Endothelial cell of umbilical vein (primary cell): ENCODE results near the gene CD226. TPM values are rescaled to one million over a fixed set of nuclear protein-coding genes. Genes with fewer than 3 reads are reported as not detected.

Source experiments
- BruUV-seq: library from RNA; stranded (reverse); fragments of 400-500 nt; replicated peaks from 2 replicates; lab custom pipeline; 2021; lab: Mats Ljungman, UMichigan
- CTCF ChIA-PET: fragments of 300-600, 350-600 bp; sonication (Branson Sonifier 250); formaldehyde crosslinking; loops from one replicate; lab custom pipeline; 2021; ENCODE audit warnings: antibody characterized with exemption, inconsistent platforms; lab: Charles Lee
- POLR2A ChIA-PET: fragments of 300-600, 350-600 bp; sonication (Branson Sonifier 250); formaldehyde crosslinking; loops from one replicate; lab custom pipeline; 2021; ENCODE audit warnings: antibody characterized with exemption, inconsistent platforms; lab: Charles Lee
- DNase-seq: peaks from one replicate; pipeline ENCODE4 v3.0.0-alpha.2; 2011; ENCODE audit warnings: low read depth, low spot score
- FAIRE-seq: peaks from 2 replicates; lab custom pipeline; 2011; peaks lifted over from hg19 to GRCh38; lab: Jason Lieb, UNC
- H2AFZ ChIP-seq: 2 replicates; pipeline ENCODE4 v1.6.0; 2012; ENCODE audit warnings: low read depth, low read length, control low read depth, inconsistent platforms
- H3K27ac ChIP-seq: 2 replicates; pipeline ENCODE4 v1.5.1; 2011; ENCODE audit warnings: low read depth, mild to moderate bottlenecking, control low read depth, low read length, moderate library complexity; ENCODE audit not compliant: insufficient read depth
- H3K27me3 ChIP-seq, 2 experiments: 2 replicates each; pipeline versions ENCODE4 v1.6.0 to v1.6.1; 2011; ENCODE audit warnings: low read length in 2 of 2, mixed read lengths in 1 of 2; ENCODE audit not compliant: control insufficient read depth in 2 of 2, insufficient read depth in 2 of 2
- H3K36me3 ChIP-seq, 2 experiments: 2 replicates in 1 of 2; 3 replicates in 1 of 2; pipeline ENCODE4 v1.5.1; 2011; ENCODE audit warnings: low read length in 2 of 2, mild to moderate bottlenecking in 1 of 2, moderate library complexity in 1 of 2; ENCODE audit not compliant: control insufficient read depth in 2 of 2, insufficient read depth in 2 of 2; ENCODE audit errors: extremely low read depth in 1 of 2
- H3K4me1 ChIP-seq: 3 replicates; pipeline ENCODE4 v1.5.1; 2011; ENCODE audit warnings: mild to moderate bottlenecking, low read length; ENCODE audit not compliant: control insufficient read depth, insufficient read depth; ENCODE audit errors: extremely low read depth
- H3K4me2 ChIP-seq: 2 replicates; pipeline ENCODE4 v1.6.1; 2011; ENCODE audit warnings: low read length, control low read depth, mixed read lengths; ENCODE audit not compliant: insufficient read depth
- H3K4me3 ChIP-seq, 3 experiments: fragments of 200-600 bp in 1 of 3; sonication (generic), shearing (Covaris generic) in 1 of 3; replicated peaks in 1 of 3; 2 replicates each; pipeline ENCODE4 v1.5.1; 2011 to 2016; ENCODE audit warnings: control low read depth in 3 of 3, low read length in 3 of 3, mild to moderate bottlenecking in 2 of 3, inconsistent platforms in 1 of 3, low read depth in 1 of 3, moderate library complexity in 1 of 3; ENCODE audit not compliant: insufficient read depth in 1 of 3
- H3K79me2 ChIP-seq: 2 replicates; pipeline ENCODE4 v1.6.0; 2012; ENCODE audit warnings: low read length, inconsistent platforms; ENCODE audit not compliant: control insufficient read depth, insufficient read depth
- H3K9ac ChIP-seq: replicated peaks from 2 replicates; pipeline ENCODE3; 2011; ENCODE audit warnings: low read length, control low read depth; ENCODE audit not compliant: insufficient read depth; ENCODE audit errors: extremely low read depth
- H3K9me1 ChIP-seq: replicated peaks from 3 replicates; pipeline ENCODE4 v1.6.0; 2011; ENCODE audit warnings: mild to moderate bottlenecking, low read length; ENCODE audit not compliant: control insufficient read depth, insufficient read depth; ENCODE audit errors: extremely low read depth
- H3K9me3 ChIP-seq: replicated peaks from 2 replicates; pipeline ENCODE4 v1.5.1; 2012; ENCODE audit warnings: low read length, inconsistent platforms; ENCODE audit not compliant: control insufficient read depth, insufficient read depth
- H4K20me1 ChIP-seq: replicated peaks from 2 replicates; pipeline ENCODE3; 2011; ENCODE audit warnings: mild to moderate bottlenecking, low read length; ENCODE audit not compliant: control insufficient read depth, insufficient read depth; ENCODE audit errors: extremely low read depth
- EZH2 ChIP-seq: IDR thresholded peaks from 2 replicates; pipeline ENCODE4 v1.6.1; 2012; ENCODE audit warnings: borderline replicate concordance, low read depth, mild to moderate bottlenecking, moderate library complexity, low read length, inconsistent platforms; ENCODE audit not compliant: severe bottlenecking
- GATA2 ChIP-seq: IDR thresholded peaks from 2 replicates; pipeline ENCODE4 v1.7.0; 2011; ENCODE audit warnings: low read depth, mild to moderate bottlenecking, moderate library complexity, mixed read lengths, low read length; ENCODE audit not compliant: insufficient read length, insufficient read depth
- JUN ChIP-seq: IDR thresholded peaks from 2 replicates; pipeline ENCODE4 v1.6.1; 2011; ENCODE audit warnings: borderline replicate concordance, low read depth; ENCODE audit not compliant: insufficient read length, insufficient read depth
- POLR2AphosphoS5 ChIP-seq: IDR thresholded peaks from 2 replicates; pipeline ENCODE4 v1.6.1; 2012; ENCODE audit warnings: low read depth, mild to moderate bottlenecking, control low read depth, low read length, moderate library complexity; ENCODE audit not compliant: insufficient read depth
- dilution Hi-C: fragments of 300-500 bp; cut with MboI; formaldehyde crosslinking; loops from one replicate; pipeline ENCODE4 v1.15.0; 2019; ENCODE audit warnings: low sequenced_read_pairs; ENCODE audit not compliant: extremely low pct_ligation_motif_present
- intact Hi-C: fragments of 100-400 bp; cut with micrococcal nuclease; formaldehyde crosslinking; loops from one replicate; pipeline ENCODE4 v1.10.0; 2022
- polyA plus RNA-seq, 4 experiments: library from polyadenylated mRNA; depleted of rRNA in 3 of 4; stranded (reverse) in 3 of 4; unstranded in 1 of 4; fragments of >200 nt; gene quantifications; 2 replicates each; pipeline versions ENCODE4 v1.2.1 to v1.2.3, GENCODE V29; 2011 to 2012; ENCODE audit warnings: missing spikeins in 1 of 4
- total RNA-seq: library from RNA; stranded (reverse); gene quantifications from 2 replicates; pipeline ENCODE4 v1.2.3, GENCODE V29; 2021
- TF ChIP-seq, protein P1 (sequence below), 2 donors: IDR thresholded peaks; 1 replicate in 1 of 2; 2 replicates in 1 of 2; pipeline ENCODE4 v1.5.1; 2011; ENCODE audit warnings: low read length in 2 of 2, mild to moderate bottlenecking in 2 of 2, moderate library complexity in 2 of 2, control low read depth in 1 of 2, inconsistent platforms in 1 of 2, low read depth in 1 of 2; ENCODE audit not compliant: insufficient read depth in 1 of 2; ENCODE audit errors: extremely low read depth in 1 of 2
- TF ChIP-seq, protein P2 (sequence below): IDR thresholded peaks from 2 replicates; pipeline ENCODE4 v1.6.1; 2011; ENCODE audit not compliant: insufficient read depth, insufficient read length

Gene CD226
- total and polyA plus RNA-seq, 2 donors (not counting 3 experiments of a cell fraction or from before 2014, with no cell fraction given): 0.20 TPM; not detected in 1

DNA sequence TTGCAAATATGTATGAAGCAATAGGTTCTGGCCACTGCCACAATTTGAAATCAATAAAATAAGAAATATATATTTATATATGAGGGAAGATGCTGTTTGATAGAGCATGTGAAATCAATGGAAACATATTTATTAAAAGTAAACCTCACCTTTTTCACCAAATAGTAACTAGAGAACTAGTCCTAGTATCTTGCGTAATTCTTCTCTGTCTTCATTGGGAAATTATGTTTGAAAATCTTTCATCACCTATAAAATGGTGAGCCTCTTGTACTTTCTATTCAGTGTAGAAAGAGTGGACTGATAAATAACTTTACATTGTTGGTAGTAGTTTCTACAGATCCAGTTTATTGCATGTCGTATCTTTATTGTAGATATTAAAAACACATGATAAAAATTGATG is 103.0 kb downstream of the CD226 start:
- Histone ChIP-seq H4K20me1 (no peaks in the 10 kb centered on the region), H3K9ac (no peak overlapping the region), H3K4me1 (no peaks in the 10 kb centered on the region), H3K79me2 (no peaks in the 10 kb centered on the region), H2AFZ (no peak overlapping the region), H3K27ac (no peak overlapping the region), H3K9me1 (no peaks in the 10 kb centered on the region), H3K27me3 (no peaks in the 10 kb centered on the region), H3K4me3 (no peak overlapping the region), H3K36me3 (no peaks in the 10 kb centered on the region), H3K9me3 (no peaks in the 10 kb centered on the region), H3K4me2 (no peak overlapping the region)
- ChIA-PET CTCF (no interaction called here), POLR2A (no interaction called here)
- no peak for DNase-seq
- FAIRE-seq: no peak
- TF ChIP-seq, protein P1, sequence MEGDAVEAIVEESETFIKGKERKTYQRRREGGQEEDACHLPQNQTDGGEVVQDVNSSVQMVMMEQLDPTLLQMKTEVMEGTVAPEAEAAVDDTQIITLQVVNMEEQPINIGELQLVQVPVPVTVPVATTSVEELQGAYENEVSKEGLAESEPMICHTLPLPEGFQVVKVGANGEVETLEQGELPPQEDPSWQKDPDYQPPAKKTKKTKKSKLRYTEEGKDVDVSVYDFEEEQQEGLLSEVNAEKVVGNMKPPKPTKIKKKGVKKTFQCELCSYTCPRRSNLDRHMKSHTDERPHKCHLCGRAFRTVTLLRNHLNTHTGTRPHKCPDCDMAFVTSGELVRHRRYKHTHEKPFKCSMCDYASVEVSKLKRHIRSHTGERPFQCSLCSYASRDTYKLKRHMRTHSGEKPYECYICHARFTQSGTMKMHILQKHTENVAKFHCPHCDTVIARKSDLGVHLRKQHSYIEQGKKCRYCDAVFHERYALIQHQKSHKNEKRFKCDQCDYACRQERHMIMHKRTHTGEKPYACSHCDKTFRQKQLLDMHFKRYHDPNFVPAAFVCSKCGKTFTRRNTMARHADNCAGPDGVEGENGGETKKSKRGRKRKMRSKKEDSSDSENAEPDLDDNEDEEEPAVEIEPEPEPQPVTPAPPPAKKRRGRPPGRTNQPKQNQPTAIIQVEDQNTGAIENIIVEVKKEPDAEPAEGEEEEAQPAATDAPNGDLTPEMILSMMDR (IDR thresholded peaks at IDR 0.05; ENCODE audit: extremely low read depth in 1 of 2, insufficient read depth in 1 of 2, low read depth in 1 of 2, low read length in 2 of 2): no peak
- TF ChIP-seq POLR2AphosphoS5 (no peak), JUN (no peak), EZH2 (no peak)
- TF ChIP-seq, protein P2, sequence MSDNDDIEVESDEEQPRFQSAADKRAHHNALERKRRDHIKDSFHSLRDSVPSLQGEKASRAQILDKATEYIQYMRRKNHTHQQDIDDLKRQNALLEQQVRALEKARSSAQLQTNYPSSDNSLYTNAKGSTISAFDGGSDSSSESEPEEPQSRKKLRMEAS: no peak
- dilution Hi-C loops: no loop called here
- intact Hi-C loops: no loop called here
- BruUV-seq: no TSS peak

- FAIRE-seq (no peak), DNase-seq (no peak)
- no peaks in the 10 kb centered on the region for H3K36me3 ChIP-seq
- H3K79me2 ChIP-seq: no peaks in the 10 kb centered on the region
- no peak overlapping the region for H3K27ac ChIP-seq
- H3K4me1 ChIP-seq: no peaks in the 10 kb centered on the region
- H3K27me3 ChIP-seq: no peaks in the 10 kb centered on the region
- no peaks in the 10 kb centered on the region for H3K9me1 ChIP-seq
- ChIA-PET CTCF (no interaction called here), POLR2A (no interaction called here)
- H2AFZ ChIP-seq: no peak overlapping the region
- H3K9ac ChIP-seq: no peak overlapping the region
- intact Hi-C loops: no loop called here
- no peak overlapping the region for H3K4me2 ChIP-seq
- no peak overlapping the region for H3K4me3 ChIP-seq
- BruUV-seq: no TSS peak
- dilution Hi-C loops: no loop called here
- TF ChIP-seq, protein P1 (IDR thresholded peaks at IDR 0.05; ENCODE audit: extremely low read depth in 1 of 2, insufficient read depth in 1 of 2, low read depth in 1 of 2, low read length in 2 of 2): no peak
- TF ChIP-seq JUN (no peak), GATA2 (no peak), POLR2AphosphoS5 (no peak)
- no peaks in the 10 kb centered on the region for H3K9me3 ChIP-seq
- H4K20me1 ChIP-seq: no peaks in the 10 kb centered on the region
These were observed 104.7 kb downstream of the CD226 start for GRCh38 chr18:69843015-69843414.
